ENCODE measurements around the gene TOP1. TPM values are rescaled to one million over a fixed set of nuclear protein-coding genes. Genes with fewer than 3 reads are reported as not detected.

TOP1 gene
- total RNA-seq, 1 donor from 2014 or later = 72.7 TPM

DNA sequence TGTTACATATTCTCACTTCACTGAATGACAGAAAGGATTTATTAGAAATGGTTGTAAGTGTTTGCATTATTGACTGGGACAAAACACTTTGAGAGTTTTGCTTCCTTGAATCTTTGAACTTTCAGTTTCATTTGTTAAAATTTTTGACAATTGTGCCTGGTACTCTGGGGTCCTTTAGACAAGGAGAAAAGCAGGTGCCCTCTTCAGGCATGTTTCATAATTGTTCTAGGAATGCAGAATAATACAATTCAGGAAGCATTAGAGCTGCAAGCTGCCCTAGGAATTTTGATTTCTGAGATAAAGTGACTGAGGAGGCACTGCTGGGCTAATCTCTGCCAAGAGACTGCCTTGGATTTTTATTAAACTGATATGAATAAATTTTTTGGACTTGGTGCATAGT is 49.7 kb downstream of the TOP1 start:
- no peak for DNase-seq (ENCODE audit: low spot score)
- no peaks in the 10 kb centered on the region for H3K9me3 Mint-ChIP-seq (ENCODE audit: unreplicated experiment)
- peaks cover 12% of the 10 kb centered on the region for H3K36me3 Mint-ChIP-seq (ENCODE audit: low read depth, unreplicated experiment)
- no peak overlapping the region for H3K4me3 Mint-ChIP-seq (ENCODE audit: unreplicated experiment)
- TF ChIP-seq, protein P1, sequence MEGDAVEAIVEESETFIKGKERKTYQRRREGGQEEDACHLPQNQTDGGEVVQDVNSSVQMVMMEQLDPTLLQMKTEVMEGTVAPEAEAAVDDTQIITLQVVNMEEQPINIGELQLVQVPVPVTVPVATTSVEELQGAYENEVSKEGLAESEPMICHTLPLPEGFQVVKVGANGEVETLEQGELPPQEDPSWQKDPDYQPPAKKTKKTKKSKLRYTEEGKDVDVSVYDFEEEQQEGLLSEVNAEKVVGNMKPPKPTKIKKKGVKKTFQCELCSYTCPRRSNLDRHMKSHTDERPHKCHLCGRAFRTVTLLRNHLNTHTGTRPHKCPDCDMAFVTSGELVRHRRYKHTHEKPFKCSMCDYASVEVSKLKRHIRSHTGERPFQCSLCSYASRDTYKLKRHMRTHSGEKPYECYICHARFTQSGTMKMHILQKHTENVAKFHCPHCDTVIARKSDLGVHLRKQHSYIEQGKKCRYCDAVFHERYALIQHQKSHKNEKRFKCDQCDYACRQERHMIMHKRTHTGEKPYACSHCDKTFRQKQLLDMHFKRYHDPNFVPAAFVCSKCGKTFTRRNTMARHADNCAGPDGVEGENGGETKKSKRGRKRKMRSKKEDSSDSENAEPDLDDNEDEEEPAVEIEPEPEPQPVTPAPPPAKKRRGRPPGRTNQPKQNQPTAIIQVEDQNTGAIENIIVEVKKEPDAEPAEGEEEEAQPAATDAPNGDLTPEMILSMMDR (IDR thresholded peaks at IDR 0.05; ENCODE audit: unreplicated experiment) = peak; percentile 56
- H3K27ac Mint-ChIP-seq (ENCODE audit: unreplicated experiment) = no peak overlapping the region
- no peaks in the 10 kb centered on the region for H3K27me3 Mint-ChIP-seq (ENCODE audit: unreplicated experiment)
- peaks cover 57% of the 10 kb centered on the region for H3K4me1 Mint-ChIP-seq (ENCODE audit: unreplicated experiment)

DNA sequence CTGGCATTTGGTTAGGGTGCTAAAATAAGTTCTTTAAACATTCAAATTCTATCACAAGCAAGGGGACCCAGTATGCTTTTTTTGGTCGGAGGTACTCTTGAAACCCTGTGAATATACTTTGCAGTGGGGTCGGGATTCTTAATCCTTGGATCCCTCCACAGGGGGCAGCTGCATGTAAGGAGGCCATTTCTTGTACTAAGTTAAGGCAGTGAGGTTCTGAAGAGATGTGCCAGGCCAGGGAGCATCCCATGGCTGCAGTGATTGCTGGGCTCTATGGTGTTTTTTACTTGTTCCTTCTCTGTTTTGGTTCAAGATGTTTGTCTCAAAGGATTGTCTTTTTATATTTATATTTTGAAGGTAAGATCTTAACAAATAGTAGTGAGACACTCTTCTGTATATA is 50.4 kb downstream of the TOP1 start:
- Mint-ChIP-seq H3K27ac (ENCODE audit: unreplicated experiment) (peak overlapping the region; percentile 32), H3K9me3 (ENCODE audit: unreplicated experiment) (no peaks in the 10 kb centered on the region), H3K36me3 (ENCODE audit: low read depth, unreplicated experiment) (peaks cover 17% of the 10 kb centered on the region), H3K4me3 (ENCODE audit: unreplicated experiment) (no peak overlapping the region), H3K4me1 (ENCODE audit: unreplicated experiment) (peaks cover 54% of the 10 kb centered on the region), H3K27me3 (ENCODE audit: unreplicated experiment) (no peaks in the 10 kb centered on the region)
- TF ChIP-seq, protein P1 (IDR thresholded peaks at IDR 0.05; ENCODE audit: unreplicated experiment) = no peak
- DNase-seq (ENCODE audit: low spot score) = no peak

DNA sequence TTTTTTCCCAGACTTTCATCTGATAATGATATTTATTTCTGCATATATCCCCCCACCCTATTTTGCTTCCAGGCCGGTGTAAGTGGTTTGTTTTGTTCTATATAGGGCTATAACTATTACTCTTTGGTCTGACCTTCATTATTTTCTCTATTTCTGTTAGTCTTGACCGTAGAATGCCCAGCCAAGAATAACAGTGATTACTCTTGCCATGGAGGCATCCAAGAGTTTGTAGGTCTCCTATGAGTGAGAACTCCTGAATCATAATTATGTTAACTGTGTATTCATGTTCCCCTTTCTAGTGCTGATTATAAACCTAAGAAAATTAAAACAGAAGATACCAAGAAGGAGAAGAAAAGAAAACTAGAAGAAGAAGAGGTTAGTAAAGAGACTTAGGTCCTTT is 52.2 kb downstream of the TOP1 start:
- Mint-ChIP-seq H3K9me3 (ENCODE audit: unreplicated experiment) (no peaks in the 10 kb centered on the region), H3K27me3 (ENCODE audit: unreplicated experiment) (no peaks in the 10 kb centered on the region), H3K36me3 (ENCODE audit: low read depth, unreplicated experiment) (peaks cover 25% of the 10 kb centered on the region), H3K27ac (ENCODE audit: unreplicated experiment) (no peak overlapping the region), H3K4me1 (ENCODE audit: unreplicated experiment) (peaks cover 39% of the 10 kb centered on the region), H3K4me3 (ENCODE audit: unreplicated experiment) (no peak overlapping the region)
- no peak for DNase-seq (ENCODE audit: low spot score)
- TF ChIP-seq, protein P1 (IDR thresholded peaks at IDR 0.05; ENCODE audit: unreplicated experiment) = no peak

DNA sequence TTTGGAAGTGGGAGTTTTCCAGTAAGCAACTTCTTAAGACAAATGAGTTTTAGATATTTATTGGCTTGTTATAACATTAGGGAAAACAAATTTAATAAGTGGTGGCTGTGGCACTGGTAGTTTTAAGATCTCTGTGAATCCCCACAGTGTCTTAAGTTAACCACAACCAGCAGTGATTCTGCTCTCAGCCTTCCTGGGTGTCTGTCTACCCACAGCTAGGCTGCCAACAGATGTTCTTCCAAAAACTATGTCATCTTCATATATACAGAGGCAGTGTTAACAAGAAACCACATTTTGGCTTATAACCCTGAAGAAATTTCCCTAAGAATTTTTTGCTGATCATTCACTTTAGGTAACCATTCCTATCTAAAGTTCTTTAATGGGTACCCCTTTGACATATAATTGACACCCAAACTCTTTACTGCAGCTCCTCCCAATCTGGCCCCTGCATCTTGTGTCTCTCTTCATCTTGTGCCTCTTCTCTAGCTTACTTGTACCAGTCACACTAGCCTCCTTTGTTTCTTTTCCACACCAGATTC is 52.7 kb downstream of the TOP1 start:
- peak overlapping the region; percentile 1 for H3K4me3 Mint-ChIP-seq (ENCODE audit: unreplicated experiment)
- no peaks in the 10 kb centered on the region for H3K27me3 Mint-ChIP-seq (ENCODE audit: unreplicated experiment)
- peak overlapping the region; percentile 1 for H3K27ac Mint-ChIP-seq (ENCODE audit: unreplicated experiment)
- DNase-seq (ENCODE audit: low spot score) = no peak
- peaks cover 26% of the 10 kb centered on the region for H3K36me3 Mint-ChIP-seq (ENCODE audit: low read depth, unreplicated experiment)
- H3K4me1 Mint-ChIP-seq (ENCODE audit: unreplicated experiment) = peaks cover 34% of the 10 kb centered on the region
- H3K9me3 Mint-ChIP-seq (ENCODE audit: unreplicated experiment) = no peaks in the 10 kb centered on the region
- TF ChIP-seq, protein P1 (IDR thresholded peaks at IDR 0.05; ENCODE audit: unreplicated experiment) = no peak

DNA sequence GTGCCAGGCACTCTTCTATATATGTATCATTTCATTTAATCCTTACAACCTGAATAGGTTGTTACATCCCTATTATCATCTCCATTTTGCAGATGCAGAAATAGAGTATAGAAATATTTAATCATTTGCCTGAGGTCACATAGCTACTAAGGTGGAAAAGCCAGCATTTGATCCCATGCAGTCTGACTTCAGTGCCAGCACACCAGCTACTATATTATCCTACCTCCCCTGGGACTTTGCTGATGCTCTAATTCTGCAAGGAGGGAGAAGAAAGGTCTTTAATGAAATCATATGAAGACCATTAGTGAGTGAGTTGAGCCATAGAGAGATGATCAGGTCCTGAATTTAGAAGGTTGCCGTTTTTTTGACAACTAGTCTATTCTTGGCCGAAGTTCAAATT is 53.7 kb downstream of the TOP1 start:
- no peak for DNase-seq (ENCODE audit: low spot score)
- Mint-ChIP-seq H3K4me3 (ENCODE audit: unreplicated experiment) (no peak overlapping the region), H3K4me1 (ENCODE audit: unreplicated experiment) (peaks cover 24% of the 10 kb centered on the region), H3K9me3 (ENCODE audit: unreplicated experiment) (no peaks in the 10 kb centered on the region), H3K36me3 (ENCODE audit: low read depth, unreplicated experiment) (peaks cover 31% of the 10 kb centered on the region), H3K27me3 (ENCODE audit: unreplicated experiment) (no peaks in the 10 kb centered on the region), H3K27ac (ENCODE audit: unreplicated experiment) (no peak overlapping the region)
- TF ChIP-seq, protein P1 (IDR thresholded peaks at IDR 0.05; ENCODE audit: unreplicated experiment) = no peak
